H9 (cell line): ENCODE measurements around the gene CRYBA2. TPM values are rescaled to one million over a fixed set of nuclear protein-coding genes. Genes with fewer than 3 reads are reported as not detected.

Experiments
- DNase-seq: peaks from one replicate; pipeline ENCODE4 v3.0.0-alpha.2; 2017
- H2AFZ ChIP-seq: one replicate; pipeline ENCODE4 v1.6.1; 2013; ENCODE audit warnings: mild to moderate bottlenecking, low read length, control low read depth, moderate library complexity
- H2AK5ac ChIP-seq: 2 replicates; pipeline ENCODE4 v1.6.1; 2013; ENCODE audit warnings: low read length, control low read depth, mixed read lengths; ENCODE audit not compliant: insufficient read length
- H2BK120ac ChIP-seq: one replicate; pipeline ENCODE4 v1.6.1; 2013; ENCODE audit warnings: low read depth, mild to moderate bottlenecking, low read length, control low read depth, inconsistent platforms; ENCODE audit not compliant: poor library complexity, severe bottlenecking
- H2BK12ac ChIP-seq: 2 replicates; pipeline ENCODE4 v1.6.1; 2013; ENCODE audit warnings: low read length, control low read depth, mixed read lengths, low read depth; ENCODE audit not compliant: insufficient read length
- H2BK15ac ChIP-seq: 2 replicates; pipeline ENCODE4 v1.6.1; 2013; ENCODE audit warnings: low read depth, low read length, control low read depth
- H2BK20ac ChIP-seq: one replicate; pipeline ENCODE4 v1.6.1; 2013; ENCODE audit warnings: low read depth, mild to moderate bottlenecking, low read length, control low read depth, inconsistent platforms; ENCODE audit not compliant: poor library complexity, severe bottlenecking
- H2BK5ac ChIP-seq: 2 replicates; pipeline ENCODE4 v1.6.1; 2013; ENCODE audit warnings: low read length, control low read depth, mixed read lengths; ENCODE audit not compliant: insufficient read length
- H3K14ac ChIP-seq: 2 replicates; pipeline ENCODE4 v1.6.1; 2013; ENCODE audit warnings: low read length, control low read depth; ENCODE audit not compliant: insufficient read depth
- H3K18ac ChIP-seq: 2 replicates; pipeline ENCODE4 v1.6.1; 2013; ENCODE audit warnings: low read depth, mild to moderate bottlenecking, mixed read lengths, low read length, control low read depth; ENCODE audit not compliant: insufficient read length
- H3K23ac ChIP-seq: 2 replicates; pipeline ENCODE4 v1.6.1; 2013; ENCODE audit warnings: low read length, control low read depth, mixed read lengths, low read depth; ENCODE audit not compliant: insufficient read length
- H3K23me2 ChIP-seq: 2 replicates; pipeline ENCODE4 v1.6.1; 2013; ENCODE audit warnings: low read depth, mild to moderate bottlenecking, mixed read lengths, low read length, control low read depth; ENCODE audit not compliant: insufficient read length, poor library complexity, severe bottlenecking
- H3K27ac ChIP-seq: 2 replicates; pipeline ENCODE4 v1.5.1; 2013; ENCODE audit warnings: low read length, control low read depth, mixed read lengths, low read depth; ENCODE audit not compliant: insufficient read length
- H3K27me3 ChIP-seq: 2 replicates; pipeline ENCODE4 v1.6.1; 2013; ENCODE audit warnings: low read length, control low read depth, inconsistent platforms; ENCODE audit not compliant: insufficient read depth
- H3K4ac ChIP-seq: 2 replicates; pipeline ENCODE4 v1.6.1; 2013; ENCODE audit warnings: low read depth, mild to moderate bottlenecking, control low read depth, inconsistent platforms, low read length, moderate library complexity
- H3K4me1 ChIP-seq: 2 replicates; pipeline ENCODE4 v1.6.1; 2013; ENCODE audit warnings: low read length, control low read depth, inconsistent platforms; ENCODE audit not compliant: insufficient read depth
- H3K4me2 ChIP-seq: 2 replicates; pipeline ENCODE4 v1.6.1; 2013; ENCODE audit warnings: low read length, control low read depth, mixed read lengths; ENCODE audit not compliant: insufficient read length, insufficient read depth
- H3K56ac ChIP-seq: 2 replicates; pipeline ENCODE4 v1.6.1; 2013; ENCODE audit warnings: low read depth, mild to moderate bottlenecking, mixed read lengths, low read length, control low read depth; ENCODE audit not compliant: insufficient read length
- H3K79me1 ChIP-seq: 2 replicates; pipeline ENCODE4 v1.6.1; 2013; ENCODE audit warnings: low read depth, mild to moderate bottlenecking, moderate library complexity, low read length, control low read depth, inconsistent platforms; ENCODE audit not compliant: insufficient read depth, poor library complexity, severe bottlenecking
- H3K79me2 ChIP-seq: 2 replicates; pipeline ENCODE4 v1.6.1; 2013; ENCODE audit warnings: low read length, control low read depth, inconsistent platforms; ENCODE audit not compliant: insufficient read depth
- H3K9ac ChIP-seq: 2 replicates; pipeline ENCODE4 v1.6.1; 2013; ENCODE audit warnings: low read length, control low read depth, mixed read lengths; ENCODE audit not compliant: insufficient read length; ENCODE audit errors: extremely low read depth
- H3K9me3 ChIP-seq: one replicate; pipeline ENCODE4 v1.6.1; 2013; ENCODE audit warnings: low read depth, low read length, inconsistent platforms; ENCODE audit not compliant: control insufficient read depth
- H3T11ph ChIP-seq: one replicate; pipeline ENCODE4 v1.6.1; 2013; ENCODE audit warnings: mild to moderate bottlenecking, low read length, control low read depth, inconsistent platforms
- H4K20me1 ChIP-seq: one replicate; pipeline ENCODE4 v1.6.1; 2013; ENCODE audit not compliant: control insufficient read depth, insufficient read length, insufficient read depth
- H4K5ac ChIP-seq: 2 replicates; pipeline ENCODE4 v1.6.1; 2013; ENCODE audit warnings: low read depth, mild to moderate bottlenecking, mixed read lengths, low read length, control low read depth; ENCODE audit not compliant: insufficient read length
- H4K8ac ChIP-seq: replicated peaks from 2 replicates; pipeline ENCODE4 v1.6.1; 2013; ENCODE audit warnings: low read length, control low read depth, mixed read lengths, low read depth; ENCODE audit not compliant: insufficient read length
- H4K91ac ChIP-seq: 2 replicates; pipeline ENCODE4 v1.6.1; 2013; ENCODE audit warnings: low read depth, mild to moderate bottlenecking, moderate library complexity, mixed read lengths, low read length, control low read depth; ENCODE audit not compliant: insufficient read length
- H3K27ac Mint-ChIP-seq, 3 experiments: 2 replicates in 2 of 3; 3 replicates in 1 of 3; pipeline ENCODE4 v1.8.0; 2020 to 2021; ENCODE audit warnings: mixed read lengths in 3 of 3, mild to moderate bottlenecking in 1 of 3, moderate library complexity in 1 of 3
- H3K27me3 Mint-ChIP-seq: 2 replicates; pipeline ENCODE4 v1.8.0; 2021; ENCODE audit warnings: low read depth, mild to moderate bottlenecking, moderate library complexity, mixed read lengths
- H3K36me3 Mint-ChIP-seq, 3 experiments: 2 replicates in 2 of 3; 3 replicates in 1 of 3; pipeline ENCODE4 v1.8.0; 2020 to 2021; ENCODE audit warnings: low read depth in 3 of 3, mixed read lengths in 3 of 3; ENCODE audit not compliant: insufficient read depth in 1 of 3
- H3K4me1 Mint-ChIP-seq, 2 experiments: 2 replicates each; pipeline ENCODE4 v1.8.0; 2020; ENCODE audit warnings: mixed read lengths in 2 of 2
- H3K4me3 Mint-ChIP-seq, 2 experiments: 2 replicates in 1 of 2; 3 replicates in 1 of 2; pipeline ENCODE4 v1.8.0; 2020 to 2021; ENCODE audit warnings: mild to moderate bottlenecking in 2 of 2, mixed read lengths in 2 of 2, moderate library complexity in 1 of 2
- H3K9me3 Mint-ChIP-seq, 2 experiments: 2 replicates in 1 of 2; 3 replicates in 1 of 2; pipeline ENCODE4 v1.8.0; 2020; ENCODE audit warnings: mild to moderate bottlenecking in 2 of 2, mixed read lengths in 2 of 2, moderate library complexity in 1 of 2
- WGBS: extraction: QIAGEN DNeasy Blood & Tissue Kit; methylation state at CpG from one replicate; pipeline ENCODE4 v1.1.7; 2013; ENCODE audit warnings: missing lambda C conversion rate, low lambda C conversion rate, mixed read lengths; ENCODE audit not compliant: insufficient read length; ENCODE audit errors: extremely low coverage; 5-methylcytosine and 5-hydroxymethylcytosine counted together
- total RNA-seq: library from RNA; stranded (reverse); gene quantifications from 2 replicates; pipeline ENCODE4 v1.2.1, GENCODE V29; 2021
- TF ChIP-seq, protein P1 (sequence below): fragments of 200-600 bp; sonication (generic); conservative IDR thresholded peaks from 3 replicates; pipeline ENCODE4 v1.8.0; 2021; ENCODE audit warnings: antibody characterized with exemption, mild to moderate bottlenecking

CRYBA2 gene
- total RNA-seq, 1 experiment from 2014 or later, result not detected

DNA sequence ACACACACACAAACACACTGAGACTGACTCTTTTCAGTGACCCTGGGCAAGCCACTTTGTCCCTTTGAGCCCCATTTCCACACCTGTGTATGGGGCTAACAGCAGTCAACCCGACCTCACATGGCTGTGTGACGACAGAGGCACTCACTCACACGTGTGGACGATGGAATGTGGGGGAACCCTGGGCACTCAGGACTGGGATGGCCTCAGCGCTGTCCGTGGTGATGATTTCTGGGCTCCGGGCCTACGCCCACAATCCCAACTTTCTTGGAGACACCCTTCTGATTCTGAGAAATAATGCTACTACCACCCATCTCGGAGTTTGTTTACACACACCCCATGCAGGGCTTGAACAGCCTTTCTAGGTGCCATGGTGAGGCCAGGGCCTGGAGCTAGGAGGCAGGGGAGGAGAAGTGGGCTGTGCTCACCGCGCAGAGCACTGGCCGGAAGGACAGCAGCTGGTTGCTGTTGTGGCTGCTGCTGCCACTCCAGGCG lies 1.5 kb downstream of the CRYBA2 start:
- H3K36me3 Mint-ChIP-seq, result peaks cover 0 to 3% (median 0%) of the 10 kb centered on the region in 3 experiments; a peak in 2 of 7 replicates
- Histone ChIP-seq H3K4me1 (no peaks in the 10 kb centered on the region), H3K27ac (no peak overlapping the region), H2BK120ac (no peak overlapping the region), H4K20me1 (no peaks in the 10 kb centered on the region), H3K4me2 (no peak overlapping the region), H3K4ac (no peak overlapping the region), H2BK5ac (no peak overlapping the region), H3K56ac (no peak overlapping the region), H3K9ac (no peak overlapping the region), H3K79me1 (no peaks in the 10 kb centered on the region), H2BK12ac (no peak overlapping the region), H4K8ac (no peak overlapping the region), H3K79me2 (no peaks in the 10 kb centered on the region), H3K18ac (no peak overlapping the region), H3K23ac (no peak overlapping the region), H4K91ac (no peak overlapping the region), H2AFZ (no peak overlapping the region), H3K14ac (no peak overlapping the region), H3T11ph (no peak overlapping the region), H3K9me3 (no peaks in the 10 kb centered on the region), H3K23me2 (no peaks in the 10 kb centered on the region), H4K5ac (no peak overlapping the region), H2BK15ac (no peak overlapping the region), H3K27me3 (peaks cover 98% of the 10 kb centered on the region), H2AK5ac (no peak overlapping the region), H2BK20ac (no peak overlapping the region)
- DNase-seq, result no peak
- WGBS, result no CpG with 5 or more reads among the region's 13 CpGs
- H3K27me3 Mint-ChIP-seq, result peaks cover 99% of the 10 kb centered on the region
- peaks cover 2 to 6% of the 10 kb centered on the region in 2 experiments; a peak in 4 of 5 replicates for H3K9me3 Mint-ChIP-seq
- peaks cover 5 to 15% of the 10 kb centered on the region in 2 experiments for H3K4me1 Mint-ChIP-seq
- TF ChIP-seq, protein P1, sequence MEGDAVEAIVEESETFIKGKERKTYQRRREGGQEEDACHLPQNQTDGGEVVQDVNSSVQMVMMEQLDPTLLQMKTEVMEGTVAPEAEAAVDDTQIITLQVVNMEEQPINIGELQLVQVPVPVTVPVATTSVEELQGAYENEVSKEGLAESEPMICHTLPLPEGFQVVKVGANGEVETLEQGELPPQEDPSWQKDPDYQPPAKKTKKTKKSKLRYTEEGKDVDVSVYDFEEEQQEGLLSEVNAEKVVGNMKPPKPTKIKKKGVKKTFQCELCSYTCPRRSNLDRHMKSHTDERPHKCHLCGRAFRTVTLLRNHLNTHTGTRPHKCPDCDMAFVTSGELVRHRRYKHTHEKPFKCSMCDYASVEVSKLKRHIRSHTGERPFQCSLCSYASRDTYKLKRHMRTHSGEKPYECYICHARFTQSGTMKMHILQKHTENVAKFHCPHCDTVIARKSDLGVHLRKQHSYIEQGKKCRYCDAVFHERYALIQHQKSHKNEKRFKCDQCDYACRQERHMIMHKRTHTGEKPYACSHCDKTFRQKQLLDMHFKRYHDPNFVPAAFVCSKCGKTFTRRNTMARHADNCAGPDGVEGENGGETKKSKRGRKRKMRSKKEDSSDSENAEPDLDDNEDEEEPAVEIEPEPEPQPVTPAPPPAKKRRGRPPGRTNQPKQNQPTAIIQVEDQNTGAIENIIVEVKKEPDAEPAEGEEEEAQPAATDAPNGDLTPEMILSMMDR, result no peak
- H3K27ac Mint-ChIP-seq, result no peak overlapping the region
- no peak overlapping the region; a peak in 1 of 5 replicates for H3K4me3 Mint-ChIP-seq
